Ishikawa (cell line): ENCODE data around the gene LPP.

Source experiments
- CEBPB ChIP-seq: IDR thresholded peaks from 2 replicates; pipeline ENCODE4 v1.6.1; 2012
- CREB1 ChIP-seq: IDR thresholded peaks from 2 replicates; pipeline ENCODE4 v1.6.1; 2012; ENCODE audit warnings: low read depth
- EGR1 ChIP-seq: IDR thresholded peaks from 2 replicates; pipeline ENCODE4 v1.6.1; 2012
- EP300 ChIP-seq: IDR thresholded peaks from 2 replicates; pipeline ENCODE4 v1.6.1; 2012; ENCODE audit warnings: borderline replicate concordance
- FOXM1 ChIP-seq: IDR thresholded peaks from 2 replicates; pipeline ENCODE4 v1.6.1; 2012; ENCODE audit warnings: low read depth, borderline replicate concordance
- MAX ChIP-seq: IDR thresholded peaks from 2 replicates; pipeline ENCODE4 v1.6.1; 2012
- NFIC ChIP-seq: IDR thresholded peaks from 2 replicates; pipeline ENCODE4 v1.6.1; 2012
- RAD21 ChIP-seq: IDR thresholded peaks from 2 replicates; pipeline ENCODE4 v1.6.1; 2012; ENCODE audit warnings: low read depth
- TAF1 ChIP-seq: IDR thresholded peaks from 2 replicates; pipeline ENCODE4 v1.6.1; 2012; ENCODE audit warnings: low read depth, mild to moderate bottlenecking
- TCF12 ChIP-seq: IDR thresholded peaks from 2 replicates; pipeline ENCODE4 v1.6.1; 2012; ENCODE audit warnings: low read depth
- TEAD4 ChIP-seq: IDR thresholded peaks from 2 replicates; pipeline ENCODE4 v1.6.1; 2012
- YY1 ChIP-seq: IDR thresholded peaks from 2 replicates; pipeline ENCODE4 v1.6.1; 2012; ENCODE audit warnings: low read depth
- ZBTB7A ChIP-seq: IDR thresholded peaks from 2 replicates; pipeline ENCODE4 v1.6.1; 2012; ENCODE audit warnings: low read depth
- TF ChIP-seq, protein P1 (sequence below): IDR thresholded peaks from 2 replicates; pipeline ENCODE4 v1.6.1; 2012
- TF ChIP-seq, protein P2 (sequence below): IDR thresholded peaks from 2 replicates; pipeline ENCODE4 v1.6.1; 2012; ENCODE audit warnings: low read depth, mild to moderate bottlenecking

The LPP gene

GRCh38 chr3:188134856-188135255, 19.1 kb upstream of the LPP start:
- no peak for TF ChIP-seq TAF1

DNA sequence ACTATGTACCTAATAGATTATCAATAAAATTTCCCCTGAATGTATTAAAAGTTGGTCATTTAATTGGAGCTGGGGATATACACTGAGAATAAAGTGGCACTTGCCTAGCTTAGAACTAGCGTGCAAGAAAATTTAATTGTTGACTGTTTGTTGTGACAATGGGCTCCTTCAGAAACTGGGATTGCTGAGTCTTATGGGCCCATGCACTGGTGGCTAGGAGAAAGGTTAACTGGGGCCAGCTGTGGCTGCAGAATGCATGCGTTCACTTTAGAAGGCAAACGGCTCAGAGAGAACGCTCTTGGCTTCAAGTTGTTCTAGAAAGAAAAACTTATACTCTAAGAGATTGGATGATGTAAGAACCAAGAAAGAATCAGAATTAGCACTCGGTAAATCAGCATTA, 18.7 kb upstream of the LPP start:
- TF ChIP-seq MAX (no peak), TAF1 (no peak)

DNA sequence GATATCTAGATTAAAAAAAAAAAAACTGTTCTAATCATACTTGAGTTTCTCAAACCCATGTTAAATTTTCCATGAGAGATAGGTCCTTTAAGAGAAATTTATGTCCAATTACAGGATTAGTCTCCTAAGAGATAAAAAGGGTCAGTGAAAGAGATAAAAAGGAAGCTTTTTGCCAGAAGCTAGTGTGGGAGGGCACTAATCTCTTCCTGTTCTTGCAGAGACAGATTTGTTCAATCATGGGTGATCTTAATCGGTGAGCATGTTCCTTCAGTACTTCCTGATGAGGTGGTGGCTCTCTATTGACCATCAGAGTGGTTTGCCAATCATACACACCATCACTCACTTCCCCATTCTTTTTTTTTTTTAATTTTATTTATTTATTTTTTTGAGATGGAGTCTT, 16.9 kb upstream of the LPP start:
- no peak for TF ChIP-seq NFIC
- TF ChIP-seq MAX, result no peak
- TF ChIP-seq RAD21, result no peak
- TF ChIP-seq CREB1, result no peak
- TF ChIP-seq FOXM1, result no peak
- TF ChIP-seq YY1, result no peak
- no peak for TF ChIP-seq TCF12
- TF ChIP-seq EGR1, result no peak
- TF ChIP-seq TEAD4, result no peak
- no peak for TF ChIP-seq ZBTB7A
- TF ChIP-seq, protein P1, sequence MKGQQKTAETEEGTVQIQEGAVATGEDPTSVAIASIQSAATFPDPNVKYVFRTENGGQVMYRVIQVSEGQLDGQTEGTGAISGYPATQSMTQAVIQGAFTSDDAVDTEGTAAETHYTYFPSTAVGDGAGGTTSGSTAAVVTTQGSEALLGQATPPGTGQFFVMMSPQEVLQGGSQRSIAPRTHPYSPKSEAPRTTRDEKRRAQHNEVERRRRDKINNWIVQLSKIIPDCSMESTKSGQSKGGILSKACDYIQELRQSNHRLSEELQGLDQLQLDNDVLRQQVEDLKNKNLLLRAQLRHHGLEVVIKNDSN, result no peak
- no peak for TF ChIP-seq TAF1
- no peak for TF ChIP-seq CEBPB
- TF ChIP-seq, protein P2, sequence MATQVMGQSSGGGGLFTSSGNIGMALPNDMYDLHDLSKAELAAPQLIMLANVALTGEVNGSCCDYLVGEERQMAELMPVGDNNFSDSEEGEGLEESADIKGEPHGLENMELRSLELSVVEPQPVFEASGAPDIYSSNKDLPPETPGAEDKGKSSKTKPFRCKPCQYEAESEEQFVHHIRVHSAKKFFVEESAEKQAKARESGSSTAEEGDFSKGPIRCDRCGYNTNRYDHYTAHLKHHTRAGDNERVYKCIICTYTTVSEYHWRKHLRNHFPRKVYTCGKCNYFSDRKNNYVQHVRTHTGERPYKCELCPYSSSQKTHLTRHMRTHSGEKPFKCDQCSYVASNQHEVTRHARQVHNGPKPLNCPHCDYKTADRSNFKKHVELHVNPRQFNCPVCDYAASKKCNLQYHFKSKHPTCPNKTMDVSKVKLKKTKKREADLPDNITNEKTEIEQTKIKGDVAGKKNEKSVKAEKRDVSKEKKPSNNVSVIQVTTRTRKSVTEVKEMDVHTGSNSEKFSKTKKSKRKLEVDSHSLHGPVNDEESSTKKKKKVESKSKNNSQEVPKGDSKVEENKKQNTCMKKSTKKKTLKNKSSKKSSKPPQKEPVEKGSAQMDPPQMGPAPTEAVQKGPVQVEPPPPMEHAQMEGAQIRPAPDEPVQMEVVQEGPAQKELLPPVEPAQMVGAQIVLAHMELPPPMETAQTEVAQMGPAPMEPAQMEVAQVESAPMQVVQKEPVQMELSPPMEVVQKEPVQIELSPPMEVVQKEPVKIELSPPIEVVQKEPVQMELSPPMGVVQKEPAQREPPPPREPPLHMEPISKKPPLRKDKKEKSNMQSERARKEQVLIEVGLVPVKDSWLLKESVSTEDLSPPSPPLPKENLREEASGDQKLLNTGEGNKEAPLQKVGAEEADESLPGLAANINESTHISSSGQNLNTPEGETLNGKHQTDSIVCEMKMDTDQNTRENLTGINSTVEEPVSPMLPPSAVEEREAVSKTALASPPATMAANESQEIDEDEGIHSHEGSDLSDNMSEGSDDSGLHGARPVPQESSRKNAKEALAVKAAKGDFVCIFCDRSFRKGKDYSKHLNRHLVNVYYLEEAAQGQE, result no peak
- no peak for TF ChIP-seq EP300

DNA sequence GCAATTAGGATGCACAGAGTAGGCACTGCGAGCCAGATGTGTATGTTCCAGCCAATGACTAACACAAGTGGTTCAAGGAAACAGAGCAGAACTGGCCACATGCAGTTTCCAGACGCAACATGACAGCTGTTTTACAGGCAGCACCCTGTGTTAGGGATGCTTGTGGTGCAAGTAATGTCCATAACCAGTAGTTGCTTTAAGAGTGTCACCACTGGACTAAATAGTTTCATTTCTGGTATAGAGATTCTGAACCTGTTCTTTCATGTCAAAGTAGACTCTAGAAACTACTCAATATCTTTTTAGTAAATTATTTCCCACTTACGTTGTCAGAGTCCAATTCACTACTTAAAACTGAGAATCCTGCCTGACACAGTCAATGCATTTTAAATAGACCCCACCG, 14.5 kb upstream of the LPP start:
- TF ChIP-seq CREB1, result no peak
- TF ChIP-seq TEAD4, result no peak
- TF ChIP-seq ZBTB7A, result no peak
- no peak for TF ChIP-seq TAF1
- no peak for TF ChIP-seq EP300
- TF ChIP-seq MAX, result no peak
- no peak for TF ChIP-seq CEBPB
- TF ChIP-seq EGR1, result no peak
- TF ChIP-seq, protein P2, result no peak
- no peak for TF ChIP-seq YY1

DNA sequence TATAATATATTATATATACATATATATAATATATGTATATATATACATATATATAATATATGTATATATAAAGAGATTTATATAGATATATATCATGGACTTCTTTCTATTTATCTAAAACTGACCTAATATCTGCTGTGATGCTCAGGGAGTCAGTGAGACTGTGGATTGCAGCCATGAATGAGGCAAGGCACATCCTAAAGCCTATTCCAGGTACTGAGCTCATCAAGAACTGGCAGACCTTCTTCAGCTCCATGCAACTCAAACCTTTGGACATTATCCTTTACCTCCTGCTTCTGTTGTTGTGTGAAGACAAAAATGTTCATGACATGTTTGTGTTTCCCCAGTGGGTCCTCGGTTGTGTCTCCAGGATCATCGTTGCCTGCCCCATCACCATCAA, 7.7 kb upstream of the LPP start:
- no peak for TF ChIP-seq RAD21
- no peak for TF ChIP-seq TCF12
- no peak for TF ChIP-seq MAX
- TF ChIP-seq CREB1, result no peak
- TF ChIP-seq CEBPB, result no peak
- TF ChIP-seq, protein P2, result no peak
- no peak for TF ChIP-seq EP300
- TF ChIP-seq ZBTB7A, result no peak
- TF ChIP-seq, protein P1, result no peak
- no peak for TF ChIP-seq YY1
- no peak for TF ChIP-seq TEAD4
- TF ChIP-seq EGR1, result no peak
- TF ChIP-seq FOXM1, result no peak
- no peak for TF ChIP-seq TAF1
- TF ChIP-seq NFIC, result no peak
